Activated CD4-positive, alpha-beta T cell treated with anti-CD3 and anti-CD28 coated beads, Interleukin-2, Interleukin-6, amounts not matched to agents 100 ng/mL and 50 ng/mL, durations not matched to agents 16 hours and 8 hours (primary cell): ENCODE data around the gene RAB2B.
"Not testable (repeated sequence)": the region's sequence is repeated elsewhere in the genome, so short reads cannot be mapped to it uniquely, and the experiment has no call there.

ENCODE experiments used
- DNase-seq: peaks from one replicate; pipeline ENCODE4 v3.0.0-alpha.2; 2020

RAB2B gene

GRCh38 chr14:21486640-21487087, 9.9 kb upstream of the RAB2B start:
- peak; percentile 19 for DNase-seq

GRCh38 chr14:21476523-21476924, 235 bp downstream of the RAB2B start:
- DNase-seq = no peak

- no peak for DNase-seq
These were observed 814 bp downstream of the RAB2B start for GRCh38 chr14:21475767-21476522.

- no peak for DNase-seq
These were observed 9.1 kb downstream of the RAB2B start for GRCh38 chr14:21467616-21468015.

GRCh38 chr14:21455912-21456667, 20.7 kb downstream of the RAB2B start, which contains the start of gene CHD8:
Gene CHD8 (minus strand): TSS chr14:21456123. CDS start chr14:21431643, 24,480 bp downstream.
- peak; percentile 100 for DNase-seq

GRCh38 chr14:21455592-21455911, 21.2 kb downstream of the RAB2B start:
- DNase-seq = no peak

- DNase-seq = peak; percentile 40
These were observed 21.8 kb downstream of the RAB2B start for GRCh38 chr14:21454843-21455544.

GRCh38 chr14:21449899-21450216, 26.9 kb downstream of the RAB2B start:
- DNase-seq = no peak

GRCh38 chr14:21442657-21443056, 34.1 kb downstream of the RAB2B start:
- not testable (repeated sequence) for DNase-seq

- no peak for DNase-seq
These were observed 35.9 kb downstream of the RAB2B start for GRCh38 chr14:21440859-21441258.

GRCh38 chr14:21437063-21437901, 39.5 kb downstream of the RAB2B start:
- DNase-seq = peak; percentile 99

- DNase-seq = no peak
These were observed 40.1 kb downstream of the RAB2B start for GRCh38 chr14:21436567-21437062.

- no peak for DNase-seq
These were observed 45.6 kb downstream of the RAB2B start for GRCh38 chr14:21431126-21431525.

- no peak for DNase-seq
These were observed 47.8 kb downstream of the RAB2B start for GRCh38 chr14:21428930-21429329.

GRCh38 chr14:21426692-21427091, 50.1 kb downstream of the RAB2B start:
- DNase-seq = no peak

GRCh38 chr14:21419528-21419927, 57.2 kb downstream of the RAB2B start:
- DNase-seq = no peak

- no peak for DNase-seq
These were observed 61.4 kb downstream of the RAB2B start for GRCh38 chr14:21415329-21415728.

GRCh38 chr14:21414137-21414631, 62.6 kb downstream of the RAB2B start:
- DNase-seq = peak; percentile 74
